ENCODE measurements around the gene PKN2. TPM values are rescaled to one million over a fixed set of nuclear protein-coding genes. Genes with fewer than 3 reads are reported as not detected.
A peak's percentile ranks its signal among the peaks of the same experiment; 100 is the strongest.

The PKN2 gene
- total and polyA plus RNA-seq, 2 of the 4 experiments (the other 2 are of a cell fraction): 12.7 to 22.2 TPM

- POLR2A ChIA-PET (ENCODE audit: unreplicated experiment): no interaction called here
- ATAC-seq (ENCODE audit: low read depth) (no peak), DNase-seq (no peak)
- no peak for TF ChIP-seq NFE2L2 (IDR thresholded peaks at IDR 0.05; ENCODE audit: low read depth, low read length)
- TF ChIP-seq MAZ (IDR thresholded peaks at IDR 0.05; ENCODE audit: borderline replicate concordance, low read depth, low read length): no peak
- no peak for TF ChIP-seq CTCF (conservative IDR thresholded peaks at IDR 0.05; ENCODE audit: low read depth, low read length)
- TF ChIP-seq CHD1 (IDR thresholded peaks at IDR 0.05; ENCODE audit: low read depth, low read length): no peak
- TF ChIP-seq FOS (IDR thresholded peaks at IDR 0.05; ENCODE audit: low read depth, low read length): no peak
- no peak for TF ChIP-seq USF2 (IDR thresholded peaks at IDR 0.05; ENCODE audit: low read depth, low read length)
- no peak for TF ChIP-seq MAFK (IDR thresholded peaks at IDR 0.05; ENCODE audit: low read depth, low read length)
- no peak for TF ChIP-seq RAD21 (IDR thresholded peaks at IDR 0.05; ENCODE audit: low read length)
- no peak for TF ChIP-seq POLR2A (IDR thresholded peaks at IDR 0.05; ENCODE audit: low read depth, low read length)
- no peak for TF ChIP-seq SMC3 (IDR thresholded peaks at IDR 0.05; ENCODE audit: low read depth, low read length)
- TF ChIP-seq BHLHE40 (IDR thresholded peaks at IDR 0.05; ENCODE audit: low read depth, low read length): no peak
- TF ChIP-seq ELK1 (IDR thresholded peaks at IDR 0.05; ENCODE audit: borderline replicate concordance, low read depth, low read length): no peak
- no peak for TF ChIP-seq RFX5 (IDR thresholded peaks at IDR 0.05; ENCODE audit: low read depth, low read length)
- BruUV-seq (replicated peaks): no TSS peak
- no peak overlapping the region for H2BK15ac ChIP-seq (ENCODE audit: low read depth, low read length)
- WGBS, 2 experiments (ENCODE audit: extremely low coverage in 2 of 2, insufficient read length in 1 of 2): no CpG with 5 or more reads among the region's 4 CpGs
- in situ Hi-C loops (cut with MboI; ENCODE audit: low sequenced_read_pairs) (no loop called here), intact Hi-C loops (cut with micrococcal nuclease) (no loop called here), dilution Hi-C loops (cut with HindIII; ENCODE audit: low sequenced_read_pairs, unreplicated experiment) (no loop called here)
- no peak overlapping the region for H3K4ac ChIP-seq (ENCODE audit: low read depth, low read length)
- no peak overlapping the region for H3K18ac ChIP-seq (ENCODE audit: low read depth, low read length)
- H3K27ac ChIP-seq (ENCODE audit: insufficient read depth, low read length): no peak overlapping the region
- H3K27me3 ChIP-seq (ENCODE audit: control insufficient read depth, insufficient read depth, low read length): no peaks in the 10 kb centered on the region
- H2AK9ac ChIP-seq (replicated peaks; ENCODE audit: low read depth, low read length, poor library complexity): no peak overlapping the region
- no peaks in the 10 kb centered on the region for H3K36me3 ChIP-seq (ENCODE audit: control insufficient read depth, insufficient read depth, low read length)
- no peak overlapping the region for H2BK5ac ChIP-seq (ENCODE audit: low read depth, low read length, poor library complexity, severe bottlenecking)
- H3K23ac ChIP-seq (ENCODE audit: low read depth, low read length): no peak overlapping the region
- peak overlapping the region; percentile 24 for H2AFZ ChIP-seq (replicated peaks; ENCODE audit: low read length, poor library complexity)
- no peak overlapping the region for H3K56ac ChIP-seq (ENCODE audit: extremely low read depth, insufficient read depth, low read length)
- H4K91ac ChIP-seq (ENCODE audit: insufficient read depth, low read depth, low read length): no peak overlapping the region
- H3K9me3 ChIP-seq (ENCODE audit: control insufficient read depth, insufficient read depth, low read length): no peaks in the 10 kb centered on the region
- H3K79me1 ChIP-seq (ENCODE audit: low read depth in 1 of 2, low read length in 2 of 2): no peaks in the 10 kb centered on the region
- H2BK20ac ChIP-seq (ENCODE audit: low read depth, low read length): no peak overlapping the region
- CTCF ChIA-PET: no interaction called here
- H4K5ac ChIP-seq (ENCODE audit: low read depth, low read length): no peak overlapping the region
- no peak overlapping the region for H3K14ac ChIP-seq (replicated peaks; ENCODE audit: low read depth, low read length)
- no peak overlapping the region for H3K4me3 ChIP-seq (ENCODE audit: insufficient read depth, low read depth, low read length)
- no peaks in the 10 kb centered on the region for H3K9me1 ChIP-seq (ENCODE audit: insufficient read depth, low read length)
- H4K8ac ChIP-seq (ENCODE audit: low read depth in 2 of 2, low read length in 2 of 2): no peak overlapping the region
- no peak overlapping the region for H3K4me2 ChIP-seq (ENCODE audit: low read depth, low read length)
- no peaks in the 10 kb centered on the region for H4K20me1 ChIP-seq (ENCODE audit: insufficient read depth, low read length)
- no peak overlapping the region for H2AK5ac ChIP-seq (ENCODE audit: low read depth, low read length)
- H3K9ac ChIP-seq (ENCODE audit: low read depth, low read length): no peak overlapping the region
- H3K4me1 ChIP-seq (ENCODE audit: control insufficient read depth, insufficient read depth, low read length): no peaks in the 10 kb centered on the region
- no peak overlapping the region for H2BK120ac ChIP-seq (ENCODE audit: low read depth, low read length)
Observed at GRCh38 chr1:88661188-88661587, 22.9 kb upstream of the PKN2 start.
